ENCODE data around the gene PLOD2.

Gene PLOD2

DNA sequence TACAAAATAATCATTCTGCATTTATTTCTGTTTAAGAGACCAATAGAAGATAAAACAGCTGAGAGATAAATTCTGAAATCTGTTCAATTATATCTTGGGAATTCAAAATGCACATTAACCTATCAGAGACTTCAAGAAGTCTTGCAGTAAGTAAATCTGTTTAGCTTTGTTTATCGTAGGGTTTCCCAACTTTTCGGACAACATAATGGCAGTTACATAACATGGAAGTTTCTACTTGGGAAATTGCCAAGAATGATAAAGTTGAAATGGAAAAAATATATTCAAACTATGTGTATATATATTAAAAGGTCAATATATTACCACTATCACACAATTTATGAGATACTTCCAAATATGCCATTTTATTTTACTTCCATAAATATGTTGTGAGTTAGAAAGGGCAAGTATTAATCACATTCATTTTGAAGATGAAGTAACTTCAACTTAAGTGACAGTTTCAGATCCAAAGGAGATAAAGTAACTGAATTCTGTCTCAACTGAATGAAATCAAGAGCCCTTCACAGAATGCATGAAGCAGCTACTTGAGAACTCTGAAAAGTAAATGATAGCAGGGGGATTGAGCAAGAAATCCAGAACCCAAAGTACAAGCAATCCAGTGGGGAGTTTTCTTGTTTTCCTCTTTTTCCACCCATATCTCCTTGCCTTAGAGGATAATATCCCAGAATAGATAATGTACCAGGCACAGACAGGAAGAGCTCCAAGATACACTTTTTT is 108.8 kb downstream of the PLOD2 start:
- DNase-seq (ENCODE audit: extremely low read depth in 1 of 2, low read depth in 1 of 2) = no peak

- DNase-seq (ENCODE audit: extremely low read depth in 1 of 2, low read depth in 1 of 2) = no peak
Observed at GRCh38 chr3:146050691-146051090, 110.3 kb downstream of the PLOD2 start.

DNA sequence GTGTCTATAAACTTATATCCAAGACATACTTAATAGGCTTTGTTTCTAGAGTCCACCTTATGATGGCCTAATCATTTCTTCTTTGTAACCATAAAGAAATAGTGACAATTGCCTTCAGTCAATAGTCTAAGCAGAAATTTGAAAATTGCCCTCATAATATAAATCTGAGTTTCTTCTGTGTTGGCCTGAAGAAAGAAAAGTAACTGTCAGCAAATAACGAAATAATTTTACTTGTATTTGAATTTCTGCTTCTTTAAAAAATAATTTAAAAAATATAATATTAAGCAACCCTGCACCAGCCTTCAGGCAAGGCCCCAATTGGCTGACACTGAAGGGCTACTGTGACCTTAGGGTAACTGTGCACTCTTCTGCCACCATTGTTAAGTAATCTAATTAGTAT is 113.5 kb downstream of the PLOD2 start:
- DNase-seq (ENCODE audit: extremely low read depth in 1 of 2, low read depth in 1 of 2) = no peak

- no peak for DNase-seq (ENCODE audit: extremely low read depth in 1 of 2, low read depth in 1 of 2)
Observed at GRCh38 chr3:146044046-146044445, 116.9 kb downstream of the PLOD2 start.

GRCh38 chr3:146040630-146041029 is 120.4 kb downstream of the PLOD2 start:
- no peak for DNase-seq (ENCODE audit: extremely low read depth in 1 of 2, low read depth in 1 of 2)

- no peak for DNase-seq (ENCODE audit: extremely low read depth in 1 of 2, low read depth in 1 of 2)
Observed at GRCh38 chr3:146037697-146038096, 123.3 kb downstream of the PLOD2 start.

DNA sequence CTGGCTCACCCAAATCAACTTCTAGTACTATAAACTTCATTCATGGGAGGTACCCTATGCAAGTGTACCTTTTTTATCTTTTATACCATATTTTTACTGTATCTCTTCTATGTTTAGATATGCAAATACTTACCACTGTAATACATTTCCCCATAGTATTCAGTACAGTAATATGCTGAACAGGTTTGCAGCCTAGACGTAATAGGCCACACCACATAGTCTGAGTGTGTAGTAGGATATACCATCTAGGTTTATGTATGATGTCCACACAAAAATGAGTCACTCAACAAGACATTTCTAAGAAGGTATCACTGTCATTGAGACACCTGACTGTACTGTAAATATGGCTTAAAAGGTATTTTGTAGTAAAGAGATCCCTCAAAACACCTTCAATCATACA is 124.7 kb downstream of the PLOD2 start:
- no peak for DNase-seq (ENCODE audit: extremely low read depth in 1 of 2, low read depth in 1 of 2)

DNA sequence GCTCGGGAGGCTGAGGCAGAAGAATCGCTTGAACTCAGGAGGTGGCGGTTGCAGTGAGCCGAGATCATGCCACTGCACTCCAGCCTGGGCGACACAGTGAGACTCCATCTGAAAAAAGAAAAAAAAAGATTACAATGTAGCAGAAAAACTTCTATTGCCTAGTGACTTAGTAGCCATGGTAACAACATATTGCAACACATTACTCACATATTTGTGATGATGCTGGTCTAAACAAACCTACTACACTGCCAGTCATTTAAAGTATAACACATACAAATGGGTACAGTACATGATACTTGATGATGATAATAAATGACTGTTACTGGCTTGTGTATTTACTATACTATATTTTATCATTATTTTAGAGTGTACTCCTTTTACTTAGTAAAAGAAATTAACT is 125.6 kb downstream of the PLOD2 start:
- DNase-seq (ENCODE audit: extremely low read depth in 1 of 2, low read depth in 1 of 2) = no peak

DNA sequence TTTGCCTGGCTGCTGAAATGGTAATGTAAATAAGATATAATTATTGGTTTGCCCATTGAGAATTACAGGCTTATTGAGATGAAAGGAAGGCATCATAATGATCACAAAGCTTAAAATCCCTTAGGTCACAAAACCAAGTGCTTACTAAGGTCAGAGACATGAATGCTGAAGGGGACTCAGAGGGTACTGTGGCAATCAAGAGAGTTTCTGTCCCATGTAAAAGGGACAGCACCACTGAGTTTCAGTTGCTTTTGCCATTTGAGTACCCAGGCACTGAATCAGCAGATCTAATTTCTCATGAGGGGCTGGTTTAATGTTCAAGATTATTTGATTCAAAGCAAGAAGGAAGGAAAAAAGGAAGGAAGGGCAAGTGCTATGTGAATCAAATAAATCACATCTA is 127.0 kb downstream of the PLOD2 start:
- no peak for DNase-seq (ENCODE audit: extremely low read depth in 1 of 2, low read depth in 1 of 2)

GRCh38 chr3:146026547-146026946 is 134.4 kb downstream of the PLOD2 start:
- DNase-seq (ENCODE audit: extremely low read depth in 1 of 2, low read depth in 1 of 2) = no peak

DNA sequence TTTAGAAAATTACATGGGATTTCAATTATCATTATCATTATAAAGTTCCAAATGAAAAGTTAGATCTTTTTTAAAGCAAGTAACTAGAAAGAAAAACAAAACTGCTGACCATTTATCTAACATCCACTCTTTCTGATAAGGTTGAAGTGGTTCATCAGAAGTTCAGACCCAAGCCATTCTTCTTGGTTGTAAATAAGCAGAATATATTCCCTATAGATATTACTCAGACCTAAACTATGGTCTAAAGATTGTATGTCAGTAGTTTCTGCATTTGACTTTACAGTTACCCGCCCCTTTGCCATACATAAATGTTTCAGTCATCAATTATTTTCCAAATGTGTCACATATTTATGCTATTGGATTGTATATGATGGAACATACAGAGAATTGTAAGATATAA is 136.7 kb downstream of the PLOD2 start:
- DNase-seq (ENCODE audit: extremely low read depth in 1 of 2, low read depth in 1 of 2) = no peak

DNA sequence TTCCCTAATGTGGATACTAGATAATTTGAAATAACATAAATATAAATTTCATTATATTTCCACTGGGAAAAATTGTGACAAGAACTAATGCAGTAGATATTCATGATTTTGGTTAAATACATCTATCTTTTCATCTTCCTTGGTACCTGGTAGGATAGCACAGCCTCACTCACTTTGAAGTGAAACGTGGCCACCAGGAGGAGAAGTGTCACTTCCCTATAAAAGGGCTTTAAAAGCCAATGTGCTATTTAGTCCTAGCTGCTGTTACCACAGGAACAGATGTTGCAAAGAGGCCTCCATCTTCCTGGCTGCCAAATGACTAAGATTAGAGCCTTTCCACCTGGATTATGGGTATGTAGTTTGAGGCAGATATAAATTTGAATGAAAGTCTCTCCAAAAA is 140.0 kb downstream of the PLOD2 start:
- no peak for DNase-seq (ENCODE audit: extremely low read depth in 1 of 2, low read depth in 1 of 2)

DNA sequence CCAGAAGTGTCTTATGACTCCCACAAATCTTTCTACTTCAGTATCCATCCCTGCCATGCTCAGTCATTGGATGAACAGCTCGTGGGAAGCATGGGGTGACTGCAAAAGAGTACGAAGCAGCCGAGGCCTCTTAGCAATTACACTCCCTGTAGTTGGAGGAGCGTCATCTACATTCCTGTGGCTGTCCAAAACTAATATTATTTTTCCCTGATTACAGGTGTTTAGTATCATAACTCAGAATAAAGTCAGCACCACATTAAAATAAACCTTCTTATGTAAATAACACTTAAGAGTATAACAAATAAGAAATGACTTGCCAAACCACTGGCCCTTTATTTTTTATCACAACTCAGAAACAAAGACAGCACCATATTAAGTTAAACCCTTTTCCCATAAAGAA is 141.5 kb downstream of the PLOD2 start:
- no peak for DNase-seq (ENCODE audit: extremely low read depth in 1 of 2, low read depth in 1 of 2)
